HepG2 (cell line): ENCODE measurements around the gene CYP21A2. TPM values are rescaled to one million over a fixed set of nuclear protein-coding genes. Genes with fewer than 3 reads are reported as not detected.
A peak's percentile ranks its signal among the peaks of the same experiment; 100 is the strongest.

Experiments
- BRF2 ChIP-seq: sonication (generic); formaldehyde crosslinking; IDR thresholded peaks from 2 replicates; pipeline ENCODE4 v1.8.1; 2022; ENCODE audit warnings: mild to moderate bottlenecking, missing genetic modification reagents
- ELF1 ChIP-seq: sonication (generic); formaldehyde crosslinking; IDR thresholded peaks from 2 replicates; pipeline ENCODE4 v1.4.0; 2020; ENCODE audit warnings: missing genetic modification reagents
- GRHL1 ChIP-seq: sonication (generic); formaldehyde crosslinking; conservative IDR thresholded peaks from 2 replicates; pipeline ENCODE4 v1.8.0; 2022; ENCODE audit warnings: missing genetic modification reagents
- MIER3 ChIP-seq: IDR thresholded peaks from 2 replicates; pipeline ENCODE4 v1.6.1; 2016; ENCODE audit warnings: missing compliant biosample characterization, borderline replicate concordance
- POGK ChIP-seq: sonication (generic); formaldehyde crosslinking; conservative IDR thresholded peaks from 2 replicates; pipeline ENCODE4 v1.8.0; 2022; ENCODE audit warnings: mild to moderate bottlenecking, moderate library complexity, missing genetic modification reagents
- RFX5 ChIP-seq: IDR thresholded peaks from 2 replicates; pipeline ENCODE4 v1.6.1; 2011; ENCODE audit warnings: low read depth, low read length, improper control_type of control experiment
- STAG1 ChIP-seq: sonication (generic); formaldehyde crosslinking; IDR thresholded peaks from 2 replicates; pipeline ENCODE4 v1.4.0; 2020; ENCODE audit warnings: missing genetic modification reagents
- ZNF225 ChIP-seq: sonication (generic); formaldehyde crosslinking; IDR thresholded peaks from 2 replicates; pipeline ENCODE4 v1.4.0; 2020; ENCODE audit warnings: mild to moderate bottlenecking, missing genetic modification reagents
- ZNF331 ChIP-seq: sonication (generic); formaldehyde crosslinking; IDR thresholded peaks from 2 replicates; pipeline ENCODE4 v1.4.0; 2020; ENCODE audit warnings: missing genetic modification reagents
- ZNF709 ChIP-seq: sonication (generic); formaldehyde crosslinking; IDR thresholded peaks from 2 replicates; pipeline ENCODE4 v1.5.0; 2020; ENCODE audit warnings: mild to moderate bottlenecking, missing genetic modification reagents
- ZNF724P ChIP-seq: sonication (generic); formaldehyde crosslinking; IDR thresholded peaks from 2 replicates; pipeline ENCODE4 v1.8.0; 2022; ENCODE audit warnings: missing genetic modification reagents, borderline replicate concordance
- ZNF747 ChIP-seq: sonication (generic); formaldehyde crosslinking; IDR thresholded peaks from 2 replicates; pipeline ENCODE4 v1.8.1; 2023; ENCODE audit warnings: missing genetic modification reagents, mild to moderate bottlenecking, borderline replicate concordance
- ZSCAN12 ChIP-seq: sonication (generic); formaldehyde crosslinking; IDR thresholded peaks from 2 replicates; pipeline ENCODE4 v1.9.0; 2021; ENCODE audit warnings: mild to moderate bottlenecking, missing genetic modification reagents
- polyA plus RNA-seq, 8 experiments: library from polyadenylated mRNA; depleted of rRNA in 3 of 8; stranded (reverse) in 7 of 8; unstranded in 1 of 8; fragments of >200 nt; fragmentation: Illumina TruSeq in 4 of 8; extraction: Trizol in 4 of 8; gene quantifications; 2 replicates each; pipeline versions ENCODE4 v1.2.1 to v1.2.3, GENCODE V29; 2011 to 2016; ENCODE audit warnings: low read depth in 4 of 8, missing spikeins in 1 of 8, mixed read lengths in 1 of 8; ENCODE audit not compliant: insufficient read depth in 1 of 8
- total RNA-seq, 5 experiments: library from RNA; depleted of rRNA; stranded (reverse); fragments of >200 nt; fragmentation: Illumina TruSeq; extraction: Trizol; gene quantifications; 2 replicates each; pipeline ENCODE4 v1.2.3, GENCODE V29; 2016; ENCODE audit warnings: low read depth in 1 of 5
- TF ChIP-seq, protein P1 (sequence below): sonication (generic); formaldehyde crosslinking; IDR thresholded peaks from 2 replicates; pipeline ENCODE4 v1.4.0; 2020; ENCODE audit warnings: missing genetic modification reagents
- TF ChIP-seq, protein P2 (sequence below): sonication (generic); formaldehyde crosslinking; IDR thresholded peaks from 2 replicates; pipeline ENCODE4 v1.4.0; 2020; ENCODE audit warnings: missing genetic modification reagents
- TF ChIP-seq, protein P3 (sequence below): sonication (generic); formaldehyde crosslinking; IDR thresholded peaks from 2 replicates; pipeline ENCODE4 v1.8.0; 2022; ENCODE audit warnings: low read depth, missing genetic modification reagents

CYP21A2 gene
- total and polyA plus RNA-seq, 2 of the 13 experiments (the other 11 are each of a cell fraction or from before 2014, with no cell fraction given) = 1.5 to 6.3 TPM

GRCh38 chr6:32047855-32048766 lies 9.9 kb downstream of the CYP21A2 start (continued):
- TF ChIP-seq, protein P1, sequence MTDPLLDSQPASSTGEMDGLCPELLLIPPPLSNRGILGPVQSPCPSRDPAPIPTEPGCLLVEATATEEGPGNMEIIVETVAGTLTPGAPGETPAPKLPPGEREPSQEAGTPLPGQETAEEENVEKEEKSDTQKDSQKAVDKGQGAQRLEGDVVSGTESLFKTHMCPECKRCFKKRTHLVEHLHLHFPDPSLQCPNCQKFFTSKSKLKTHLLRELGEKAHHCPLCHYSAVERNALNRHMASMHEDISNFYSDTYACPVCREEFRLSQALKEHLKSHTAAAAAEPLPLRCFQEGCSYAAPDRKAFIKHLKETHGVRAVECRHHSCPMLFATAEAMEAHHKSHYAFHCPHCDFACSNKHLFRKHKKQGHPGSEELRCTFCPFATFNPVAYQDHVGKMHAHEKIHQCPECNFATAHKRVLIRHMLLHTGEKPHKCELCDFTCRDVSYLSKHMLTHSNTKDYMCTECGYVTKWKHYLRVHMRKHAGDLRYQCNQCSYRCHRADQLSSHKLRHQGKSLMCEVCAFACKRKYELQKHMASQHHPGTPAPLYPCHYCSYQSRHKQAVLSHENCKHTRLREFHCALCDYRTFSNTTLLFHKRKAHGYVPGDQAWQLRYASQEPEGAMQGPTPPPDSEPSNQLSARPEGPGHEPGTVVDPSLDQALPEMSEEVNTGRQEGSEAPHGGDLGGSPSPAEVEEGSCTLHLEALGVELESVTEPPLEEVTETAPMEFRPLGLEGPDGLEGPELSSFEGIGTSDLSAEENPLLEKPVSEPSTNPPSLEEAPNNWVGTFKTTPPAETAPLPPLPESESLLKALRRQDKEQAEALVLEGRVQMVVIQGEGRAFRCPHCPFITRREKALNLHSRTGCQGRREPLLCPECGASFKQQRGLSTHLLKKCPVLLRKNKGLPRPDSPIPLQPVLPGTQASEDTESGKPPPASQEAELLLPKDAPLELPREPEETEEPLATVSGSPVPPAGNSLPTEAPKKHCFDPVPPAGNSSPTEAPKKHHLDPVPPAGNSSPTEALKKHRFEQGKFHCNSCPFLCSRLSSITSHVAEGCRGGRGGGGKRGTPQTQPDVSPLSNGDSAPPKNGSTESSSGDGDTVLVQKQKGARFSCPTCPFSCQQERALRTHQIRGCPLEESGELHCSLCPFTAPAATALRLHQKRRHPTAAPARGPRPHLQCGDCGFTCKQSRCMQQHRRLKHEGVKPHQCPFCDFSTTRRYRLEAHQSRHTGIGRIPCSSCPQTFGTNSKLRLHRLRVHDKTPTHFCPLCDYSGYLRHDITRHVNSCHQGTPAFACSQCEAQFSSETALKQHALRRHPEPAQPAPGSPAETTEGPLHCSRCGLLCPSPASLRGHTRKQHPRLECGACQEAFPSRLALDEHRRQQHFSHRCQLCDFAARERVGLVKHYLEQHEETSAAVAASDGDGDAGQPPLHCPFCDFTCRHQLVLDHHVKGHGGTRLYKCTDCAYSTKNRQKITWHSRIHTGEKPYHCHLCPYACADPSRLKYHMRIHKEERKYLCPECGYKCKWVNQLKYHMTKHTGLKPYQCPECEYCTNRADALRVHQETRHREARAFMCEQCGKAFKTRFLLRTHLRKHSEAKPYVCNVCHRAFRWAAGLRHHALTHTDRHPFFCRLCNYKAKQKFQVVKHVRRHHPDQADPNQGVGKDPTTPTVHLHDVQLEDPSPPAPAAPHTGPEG (CRISPR knock-in tag) = peak; percentile 72; the same call in 1 of the 2 replicates
- TF ChIP-seq, protein P2, sequence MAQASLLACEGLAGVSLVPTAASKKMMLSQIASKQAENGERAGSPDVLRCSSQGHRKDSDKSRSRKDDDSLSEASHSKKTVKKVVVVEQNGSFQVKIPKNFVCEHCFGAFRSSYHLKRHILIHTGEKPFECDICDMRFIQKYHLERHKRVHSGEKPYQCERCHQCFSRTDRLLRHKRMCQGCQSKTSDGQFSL = no peak
- TF ChIP-seq ZNF331 (peak; percentile 90), MIER3 (no peak; the same call in 1 of the 2 replicates), ZSCAN12 (CRISPR knock-in tag) (peak; percentile 85; the same call in 1 of the 2 replicates), RFX5 (no peak), ZNF724P (CRISPR knock-in tag) (no peak), GRHL1 (no peak), BRF2 (CRISPR knock-in tag) (no peak), STAG1 (peak; percentile 72), ZNF747 (CRISPR knock-in tag) (no peak), ZNF225 (no peak), ZNF709 (CRISPR knock-in tag) (peak; percentile 93), ELF1 (peak; percentile 66), POGK (CRISPR knock-in tag) (peak; percentile 86)
- TF ChIP-seq, protein P3, sequence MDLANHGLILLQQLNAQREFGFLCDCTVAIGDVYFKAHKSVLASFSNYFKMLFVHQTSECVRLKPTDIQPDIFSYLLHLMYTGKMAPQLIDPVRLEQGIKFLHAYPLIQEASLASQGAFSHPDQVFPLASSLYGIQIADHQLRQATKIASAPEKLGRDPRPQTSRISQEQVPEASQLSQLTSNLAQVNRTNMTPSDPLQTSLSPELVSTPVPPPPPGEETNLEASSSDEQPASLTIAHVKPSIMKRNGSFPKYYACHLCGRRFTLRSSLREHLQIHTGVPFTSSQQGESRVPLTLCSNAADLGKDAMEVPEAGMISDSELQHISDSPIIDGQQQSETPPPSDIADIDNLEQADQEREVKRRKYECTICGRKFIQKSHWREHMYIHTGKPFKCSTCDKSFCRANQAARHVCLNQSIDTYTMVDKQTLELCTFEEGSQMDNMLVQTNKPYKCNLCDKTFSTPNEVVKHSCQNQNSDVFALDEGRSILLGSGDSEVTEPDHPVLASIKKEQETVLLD (CRISPR knock-in tag) = no peak
